NCI-H1417 (cell line): ENCODE data around the gene NUCB1.

Experiments used
- DNase-seq, 3 experiments: peaks; one replicate each; lab custom pipeline; 2025; lab: John Stamatoyannopoulos, UW

The NUCB1 gene

DNA sequence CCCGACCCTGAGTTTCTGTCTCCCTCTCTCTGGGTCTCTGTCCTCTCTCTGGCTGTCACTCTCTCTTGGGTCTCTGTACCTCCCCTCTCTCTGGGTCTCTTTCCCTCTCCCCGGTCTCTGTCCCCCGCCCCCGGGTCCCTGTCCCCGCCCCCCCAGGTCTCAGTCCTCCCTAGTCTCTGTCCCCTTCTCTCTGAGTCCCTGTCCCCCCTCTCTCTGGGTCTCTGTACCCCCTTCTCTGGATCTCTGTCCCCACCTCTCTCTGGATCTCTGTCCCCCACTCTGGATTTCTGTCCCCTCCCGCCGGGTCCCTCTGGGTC, 62.7 kb downstream of the NUCB1 start:
- no peak for DNase-seq

DNA sequence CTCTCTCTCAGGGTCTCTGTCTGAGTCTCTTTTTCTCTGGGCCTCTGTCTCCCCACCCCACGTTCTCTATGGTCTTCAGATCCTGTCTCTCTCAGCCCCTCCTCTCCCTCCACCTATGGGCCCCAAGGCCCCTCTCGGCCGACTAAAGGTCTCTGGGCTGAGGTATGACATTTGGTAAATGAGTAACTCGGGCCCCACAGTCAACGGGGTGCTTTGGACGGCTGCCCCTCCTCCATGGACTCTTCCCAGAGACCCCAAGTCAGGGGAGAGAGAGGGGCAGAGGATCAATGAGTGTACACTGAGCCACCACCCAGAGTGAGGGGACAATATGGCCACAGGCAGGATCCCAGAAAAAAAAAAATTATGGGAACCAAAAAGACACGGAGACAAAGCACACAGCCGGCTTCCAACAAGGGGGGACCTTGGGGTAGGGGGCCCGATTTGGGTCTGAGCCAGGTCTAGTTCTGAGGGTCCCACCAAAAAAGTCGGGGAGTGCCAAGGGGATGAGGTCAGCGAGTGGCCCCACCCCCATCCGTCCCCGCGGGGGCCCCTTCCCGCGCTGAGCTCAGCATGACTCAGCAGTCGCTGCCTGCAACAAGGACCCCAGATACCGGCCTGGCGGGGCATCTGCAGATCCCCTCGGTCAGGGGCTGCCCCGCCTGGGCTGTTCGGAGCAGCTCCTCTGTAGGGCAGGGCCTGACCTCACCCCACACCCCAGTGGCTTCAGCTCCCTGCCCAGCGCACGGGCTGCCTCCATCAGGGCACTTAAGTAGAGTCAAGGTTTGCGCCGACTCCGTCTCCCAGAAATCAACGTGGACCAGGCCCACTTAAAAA, 63.5 kb downstream of the NUCB1 start:
- DNase-seq, result no peak

DNA sequence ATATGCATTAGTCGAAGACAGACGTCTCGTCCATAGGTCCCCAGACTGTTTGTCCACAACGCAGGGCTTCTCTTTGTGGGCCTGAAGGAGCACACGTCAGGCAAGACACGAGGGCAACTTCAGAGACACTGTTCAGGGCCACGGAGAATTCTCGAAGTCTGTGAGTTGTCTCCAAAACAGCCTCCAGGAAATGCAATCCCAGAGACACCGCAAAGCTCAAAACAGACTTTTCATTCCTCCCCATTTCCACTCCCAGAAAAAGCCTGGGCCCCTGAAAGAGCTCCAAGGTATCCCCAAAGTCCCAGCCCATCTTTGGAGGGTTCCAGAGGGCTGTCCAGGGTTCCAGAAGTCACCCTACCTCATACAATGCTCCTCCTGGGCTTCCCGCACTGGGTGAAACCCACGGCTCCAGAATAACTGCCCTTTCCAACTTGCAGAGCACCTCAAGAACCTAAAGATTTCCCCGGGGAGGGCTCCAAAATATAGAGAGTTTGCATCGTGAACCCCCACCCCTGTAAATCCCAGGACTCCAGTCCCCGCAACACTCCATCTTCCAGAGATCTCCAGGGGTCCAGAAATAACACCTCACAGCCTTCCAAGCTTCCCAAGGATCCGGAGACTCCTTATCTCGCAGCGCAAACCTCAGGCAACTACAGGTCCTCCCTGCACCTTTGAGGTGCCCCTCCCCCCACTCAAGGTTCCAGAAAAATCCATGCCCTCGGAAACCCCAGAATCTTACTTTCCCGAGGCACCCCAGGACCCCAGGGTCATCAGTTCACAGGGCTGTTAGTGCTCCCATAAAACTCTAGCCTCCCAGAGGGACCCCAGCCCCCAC, 64.3 kb downstream of the NUCB1 start:
- DNase-seq, result peak in 2 of 3 experiments; percentile 43 to 52

DNA sequence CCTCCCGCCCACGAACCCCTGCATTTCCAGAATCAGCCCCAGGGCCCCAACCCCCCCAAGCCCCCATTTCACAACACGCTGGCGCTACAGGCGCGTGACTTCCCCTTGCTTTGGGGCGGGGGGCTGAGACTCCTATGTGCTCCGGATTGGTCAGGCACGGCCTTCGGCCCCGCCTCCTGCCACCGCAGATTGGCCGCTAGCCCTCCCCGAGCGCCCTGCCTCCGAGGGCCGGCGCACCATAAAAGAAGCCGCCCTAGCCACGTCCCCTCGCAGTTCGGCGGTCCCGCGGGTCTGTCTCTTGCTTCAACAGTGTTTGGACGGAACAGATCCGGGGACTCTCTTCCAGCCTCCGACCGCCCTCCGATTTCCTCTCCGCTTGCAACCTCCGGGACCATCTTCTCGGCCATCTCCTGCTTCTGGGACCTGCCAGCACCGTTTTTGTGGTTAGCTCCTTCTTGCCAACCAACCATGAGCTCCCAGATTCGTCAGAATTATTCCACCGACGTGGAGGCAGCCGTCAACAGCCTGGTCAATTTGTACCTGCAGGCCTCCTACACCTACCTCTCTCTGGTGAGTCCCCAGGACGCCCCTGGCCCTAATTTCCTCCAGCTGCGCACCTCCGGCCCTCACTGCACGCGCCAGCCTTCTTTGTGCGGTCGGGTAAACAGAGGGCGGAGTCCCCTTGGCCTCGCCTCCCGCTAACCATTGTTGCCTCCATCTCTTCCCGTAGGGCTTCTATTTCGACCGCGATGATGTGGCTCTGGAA, 65.1 kb downstream of the NUCB1 start, which contains the start of gene FTL:
Gene FTL (plus strand): TSS at position 270 of the 766 bp plus-strand sequence. CDS start 199 bp downstream, at position 469.
- peak; percentile 94 to 97 (median 94) for DNase-seq

- DNase-seq, result peak; percentile 91 to 94 (median 93)
Measured at GRCh38 chr19:48965806-48966540, 65.9 kb downstream of the NUCB1 start.

DNA sequence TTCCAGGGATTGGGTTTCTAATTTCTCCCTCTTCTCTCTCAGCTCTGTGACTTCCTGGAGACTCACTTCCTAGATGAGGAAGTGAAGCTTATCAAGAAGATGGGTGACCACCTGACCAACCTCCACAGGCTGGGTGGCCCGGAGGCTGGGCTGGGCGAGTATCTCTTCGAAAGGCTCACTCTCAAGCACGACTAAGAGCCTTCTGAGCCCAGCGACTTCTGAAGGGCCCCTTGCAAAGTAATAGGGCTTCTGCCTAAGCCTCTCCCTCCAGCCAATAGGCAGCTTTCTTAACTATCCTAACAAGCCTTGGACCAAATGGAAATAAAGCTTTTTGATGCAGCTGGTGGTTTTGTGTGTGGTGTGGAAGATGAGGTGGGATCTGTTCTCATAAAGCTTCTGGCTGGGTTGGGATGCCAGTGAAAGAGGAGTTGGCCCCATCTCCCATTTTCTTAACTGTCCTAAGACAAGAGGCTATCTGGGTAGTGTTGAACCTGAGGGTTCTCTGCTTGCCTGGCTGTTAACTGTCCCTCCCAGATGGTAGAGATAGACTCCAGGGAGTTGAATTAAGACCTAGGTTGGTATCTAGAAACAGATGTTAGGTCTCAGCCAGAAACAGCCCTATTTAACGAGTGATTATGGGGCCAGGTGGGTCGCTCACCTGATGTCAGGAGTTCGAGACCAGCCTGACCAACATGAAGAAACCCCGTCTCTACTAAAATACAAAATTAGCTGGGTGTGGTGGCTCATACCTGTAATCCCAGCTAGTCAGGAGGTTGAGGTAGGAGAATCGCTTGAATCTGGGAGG, 66.6 kb downstream of the NUCB1 start:
- DNase-seq, result peak in 2 of 3 experiments; percentile 25 to 71

DNA sequence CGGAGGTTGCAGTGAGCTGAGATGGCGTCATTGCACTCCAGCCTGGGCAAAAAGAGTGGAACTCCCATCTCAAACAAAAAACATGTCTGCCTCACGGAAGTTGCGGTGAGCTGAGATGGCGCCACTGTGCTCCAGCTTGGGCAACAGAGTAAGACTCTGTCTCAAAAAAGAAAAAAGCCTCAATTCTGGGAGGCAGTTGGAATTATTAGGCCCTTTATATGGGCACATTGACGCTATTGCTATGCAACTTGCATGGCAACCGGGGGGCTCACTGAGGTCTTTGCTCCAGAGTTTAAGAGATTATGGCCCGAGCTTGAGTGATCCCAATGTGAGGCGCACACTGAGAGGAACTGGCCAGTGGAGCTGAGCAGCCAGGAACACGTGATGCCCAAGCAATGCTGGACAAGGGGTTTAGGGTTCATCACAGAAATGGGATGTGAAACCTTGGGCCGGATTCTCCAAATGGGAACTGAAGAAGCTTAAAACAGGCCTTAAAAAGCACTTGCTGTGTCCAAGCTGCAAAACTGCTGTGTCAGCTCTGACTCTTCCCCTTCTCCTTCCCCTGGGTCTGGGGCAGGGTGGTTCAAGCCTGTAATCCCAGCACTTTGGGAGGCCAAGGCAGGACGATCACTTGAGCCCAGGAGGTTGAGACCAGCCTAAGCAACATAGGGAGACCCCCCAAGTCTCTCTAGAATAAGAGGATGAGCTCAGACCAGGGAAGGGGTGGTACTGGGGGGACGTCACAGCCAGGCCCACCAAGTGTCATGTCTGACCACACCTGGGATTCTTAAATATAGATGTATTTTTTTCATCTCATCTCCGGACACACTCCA, 67.5 kb downstream of the NUCB1 start:
- DNase-seq, result no peak

GRCh38 chr19:48968179-48968661, 68.1 kb downstream of the NUCB1 start:
- DNase-seq, result no peak

GRCh38 chr19:48968813-48969218, 68.7 kb downstream of the NUCB1 start:
- no peak for DNase-seq

DNA sequence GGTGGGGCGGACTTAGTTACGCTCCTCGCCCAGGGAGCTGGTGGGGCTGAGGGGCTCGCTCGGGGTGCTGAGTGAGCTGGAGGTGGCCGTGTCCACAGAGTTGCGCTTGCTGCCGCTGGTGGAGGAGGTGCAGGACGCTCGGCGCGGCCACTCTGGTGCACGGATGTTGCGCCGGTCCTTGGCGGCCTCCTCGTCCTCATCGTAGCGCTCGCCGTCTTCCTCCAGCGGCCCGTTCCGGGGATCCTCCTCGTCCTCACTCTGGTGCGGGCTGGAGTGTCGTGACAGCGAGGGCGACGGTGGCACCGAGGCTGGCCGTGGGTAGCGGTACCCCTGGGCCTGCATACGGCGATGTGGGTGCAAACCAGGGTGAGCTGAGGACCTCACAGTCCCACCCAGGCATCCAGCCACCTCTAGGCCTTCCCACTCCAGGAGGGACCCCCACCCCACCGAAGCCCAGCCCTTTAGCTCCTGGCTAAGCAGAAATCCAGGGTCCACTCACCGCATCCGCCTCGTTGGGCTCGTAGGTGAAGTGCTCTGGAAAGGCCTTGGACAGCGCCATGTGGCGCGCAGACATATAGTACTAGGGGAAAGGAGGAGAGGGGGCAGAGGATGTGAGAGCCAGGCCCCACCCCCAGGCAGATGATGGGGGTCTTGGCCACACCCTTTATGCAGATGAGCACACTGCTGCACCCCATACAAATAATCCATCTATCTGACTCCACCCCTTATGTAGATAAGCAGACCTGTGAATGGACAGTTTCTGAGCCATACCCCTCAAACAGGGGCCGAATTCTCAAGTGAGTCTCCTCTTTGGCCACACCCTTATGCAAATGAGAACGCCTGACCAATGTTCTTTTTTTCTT, 69.4 kb downstream of the NUCB1 start:
- no peak for DNase-seq

DNA sequence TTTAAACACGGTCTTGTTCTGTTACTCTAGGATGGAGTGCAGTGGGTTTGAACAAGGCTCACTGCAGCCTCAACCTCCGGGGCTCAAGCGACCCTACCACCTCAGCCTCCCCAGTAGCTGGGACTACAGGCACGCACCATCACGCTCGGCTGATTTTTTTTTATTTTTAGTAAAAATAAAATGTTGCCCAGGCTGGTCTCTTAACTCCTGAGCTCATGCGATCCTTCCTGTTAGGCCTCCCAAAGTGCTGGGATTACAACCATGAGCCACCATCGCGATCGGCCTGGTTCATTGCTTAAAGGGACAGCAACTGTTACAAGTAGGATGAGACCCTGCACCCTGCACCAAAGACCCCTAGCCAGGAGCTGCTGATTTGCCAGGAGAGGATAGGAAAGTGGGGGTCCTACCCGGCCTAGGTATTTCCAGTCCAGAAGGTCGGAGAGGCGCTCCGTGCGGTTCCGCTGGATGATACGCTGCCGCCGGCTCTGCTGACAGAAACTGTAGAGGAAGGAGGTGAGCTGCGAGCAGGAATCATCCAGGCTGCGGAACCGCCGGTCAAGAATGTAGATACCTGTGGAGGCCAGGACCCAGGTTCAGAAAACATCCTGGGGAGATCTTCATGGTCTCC, 70.1 kb downstream of the NUCB1 start:
- DNase-seq, result no peak

- DNase-seq, result peak in 2 of 3 experiments; percentile 38 to 95
Measured at GRCh38 chr19:48970923-48971395, 70.8 kb downstream of the NUCB1 start.
